HEK293 (cell line): ENCODE results near the gene ITGA2B.

Experiments
- BCL11B ChIP-seq: fragments of 450-650 bp; formaldehyde crosslinking; IDR thresholded peaks from 2 replicates; pipeline ENCODE4 v1.5.1; 2016; ENCODE audit warnings: low read depth, missing biosample characterization, missing genetic modification characterization
- CTCF ChIP-seq: fragments of 450-650 bp; formaldehyde crosslinking; IDR thresholded peaks from 2 replicates; pipeline ENCODE4 v1.5.1; 2016; ENCODE audit warnings: missing biosample characterization, missing genetic modification characterization
- EGR2 ChIP-seq: fragments of 450-650 bp; formaldehyde crosslinking; IDR thresholded peaks from 2 replicates; pipeline ENCODE4 v1.5.1; 2016; ENCODE audit warnings: low read depth, missing biosample characterization, missing genetic modification characterization
- HOXD13 ChIP-seq: sonication (generic); formaldehyde crosslinking; IDR thresholded peaks from 2 replicates; pipeline ENCODE4 v1.8.0; 2022; ENCODE audit warnings: missing genetic modification reagents, borderline replicate concordance
- INSM2 ChIP-seq: fragments of 450-650 bp; formaldehyde crosslinking; IDR thresholded peaks from 2 replicates; pipeline ENCODE4 v1.5.1; 2016; ENCODE audit warnings: missing biosample characterization, missing genetic modification characterization
- MYNN ChIP-seq: fragments of 450-650 bp; formaldehyde crosslinking; IDR thresholded peaks from 2 replicates; pipeline ENCODE4 v1.5.1; 2016; ENCODE audit warnings: missing biosample characterization, missing genetic modification characterization, borderline replicate concordance
- OVOL3 ChIP-seq: fragments of 450-650 bp; formaldehyde crosslinking; IDR thresholded peaks from 2 replicates; pipeline ENCODE4 v1.5.1; 2016; ENCODE audit warnings: missing biosample characterization, missing genetic modification characterization
- SP2 ChIP-seq: fragments of 450-650 bp; formaldehyde crosslinking; IDR thresholded peaks from 2 replicates; pipeline ENCODE4 v1.5.1; 2016; ENCODE audit warnings: missing biosample characterization, missing genetic modification characterization
- TRIM28 ChIP-seq: IDR thresholded peaks from 2 replicates; pipeline ENCODE4 v1.6.1; 2011; ENCODE audit warnings: low read length, control low read depth, borderline replicate concordance
- WT1 ChIP-seq: fragments of 450-650 bp; formaldehyde crosslinking; IDR thresholded peaks from 2 replicates; pipeline ENCODE4 v1.5.1; 2016; ENCODE audit warnings: missing biosample characterization, missing genetic modification characterization
- YY1 ChIP-seq: fragments of 450-650 bp; formaldehyde crosslinking; IDR thresholded peaks from 2 replicates; pipeline ENCODE4 v1.5.1; 2018; ENCODE audit warnings: missing biosample characterization, missing genetic modification characterization
- ZNF112 ChIP-seq: fragments of 450-650 bp; formaldehyde crosslinking; IDR thresholded peaks from 2 replicates; pipeline ENCODE4 v1.5.0; 2017; ENCODE audit warnings: missing biosample characterization, missing genetic modification characterization
- ZNF175 ChIP-seq: fragments of 450-650 bp; formaldehyde crosslinking; IDR thresholded peaks from 2 replicates; pipeline ENCODE4 v1.5.1; 2016; ENCODE audit warnings: missing biosample characterization, missing genetic modification characterization
- ZNF18 ChIP-seq: fragments of 450-650 bp; formaldehyde crosslinking; IDR thresholded peaks from 2 replicates; pipeline ENCODE4 v1.5.1; 2016; ENCODE audit warnings: missing biosample characterization, missing genetic modification characterization
- ZNF19 ChIP-seq: fragments of 450-650 bp; formaldehyde crosslinking; IDR thresholded peaks from 2 replicates; pipeline ENCODE4; 2016; ENCODE audit warnings: missing biosample characterization, missing genetic modification characterization, low read depth
- ZNF202 ChIP-seq: fragments of 450-650 bp; formaldehyde crosslinking; IDR thresholded peaks from 2 replicates; pipeline ENCODE4 v1.5.1; 2016; ENCODE audit warnings: missing biosample characterization, missing genetic modification characterization, borderline replicate concordance
- ZNF23 ChIP-seq: fragments of 450-650 bp; formaldehyde crosslinking; IDR thresholded peaks from 2 replicates; pipeline ENCODE4 v1.5.1; 2016; ENCODE audit warnings: missing biosample characterization, missing genetic modification characterization, borderline replicate concordance
- ZNF239 ChIP-seq: fragments of 450-650 bp; formaldehyde crosslinking; IDR thresholded peaks from 2 replicates; pipeline ENCODE4 v1.5.1; 2016; ENCODE audit warnings: missing biosample characterization, missing genetic modification characterization
- ZNF280C ChIP-seq: fragments of 450-650 bp; formaldehyde crosslinking; IDR thresholded peaks from 2 replicates; pipeline ENCODE4 v1.5.1; 2016; ENCODE audit warnings: missing biosample characterization, missing genetic modification characterization
- ZNF292 ChIP-seq: fragments of 450-650 bp; formaldehyde crosslinking; IDR thresholded peaks from 2 replicates; pipeline ENCODE4 v1.5.1; 2016; ENCODE audit warnings: low read depth, missing biosample characterization, missing genetic modification characterization, borderline replicate concordance
- ZNF354C ChIP-seq: fragments of 450-650 bp; formaldehyde crosslinking; IDR thresholded peaks from 2 replicates; pipeline ENCODE4 v1.5.1; 2016; ENCODE audit warnings: missing biosample characterization, missing genetic modification characterization, low read depth, borderline replicate concordance
- ZNF398 ChIP-seq: fragments of 450-650 bp; formaldehyde crosslinking; IDR thresholded peaks from 2 replicates; pipeline ENCODE4 v1.5.1; 2017; ENCODE audit warnings: missing biosample characterization, missing genetic modification characterization
- ZNF433 ChIP-seq: fragments of 450-650 bp; formaldehyde crosslinking; IDR thresholded peaks from 2 replicates; pipeline ENCODE4 v1.5.1; 2016; ENCODE audit warnings: missing biosample characterization, missing genetic modification characterization, low read depth
- ZNF521 ChIP-seq: fragments of 450-650 bp; formaldehyde crosslinking; IDR thresholded peaks from 2 replicates; pipeline ENCODE4 v1.5.1; 2017; ENCODE audit warnings: missing biosample characterization, mild to moderate bottlenecking, missing genetic modification characterization
- ZNF658 ChIP-seq: fragments of 450-650 bp; formaldehyde crosslinking; IDR thresholded peaks from 2 replicates; pipeline ENCODE4; 2016; ENCODE audit warnings: missing biosample characterization, missing genetic modification characterization
- ZNF664 ChIP-seq: fragments of 450-650 bp; formaldehyde crosslinking; IDR thresholded peaks from 2 replicates; pipeline ENCODE4 v1.5.1; 2016; ENCODE audit warnings: missing biosample characterization, missing genetic modification characterization
- ZNF701 ChIP-seq: fragments of 450-650 bp; formaldehyde crosslinking; IDR thresholded peaks from 2 replicates; pipeline ENCODE4 v1.5.1; 2016; ENCODE audit warnings: missing biosample characterization, missing genetic modification characterization
- ZNF76 ChIP-seq: fragments of 450-650 bp; formaldehyde crosslinking; IDR thresholded peaks from 2 replicates; pipeline ENCODE4; 2016; ENCODE audit warnings: low read depth, missing biosample characterization, missing genetic modification characterization, borderline replicate concordance
- ZNF785 ChIP-seq: fragments of 450-650 bp; formaldehyde crosslinking; IDR thresholded peaks from 2 replicates; pipeline ENCODE4 v1.5.1; 2016; ENCODE audit warnings: missing biosample characterization, missing genetic modification characterization

ITGA2B gene

GRCh38 chr17:44344939-44345453 is 44.5 kb downstream of the ITGA2B start, which contains the start of gene GRN (continued):
- no peak for TF ChIP-seq ZNF18 (tag by site-specific recombination)
- TF ChIP-seq ZNF433 (tag by site-specific recombination): no peak
- no peak for TF ChIP-seq INSM2 (tag by site-specific recombination)
- TF ChIP-seq ZNF664 (tag by site-specific recombination): no peak
- no peak for TF ChIP-seq ZNF112 (tag by site-specific recombination)
- no peak for TF ChIP-seq ZNF239
- peak; percentile 87 for TF ChIP-seq SP2 (tag by site-specific recombination)
- TF ChIP-seq ZNF280C (tag by site-specific recombination): no peak
- no peak for TF ChIP-seq ZNF398 (tag by site-specific recombination)
- no peak for TF ChIP-seq EGR2 (tag by site-specific recombination)
- TF ChIP-seq ZNF521: no peak
- TF ChIP-seq BCL11B: no peak
- TF ChIP-seq TRIM28: no peak
- peak; percentile 43; the same call in 1 of the 2 replicates for TF ChIP-seq ZNF76 (tag by site-specific recombination)
- no peak for TF ChIP-seq MYNN
- TF ChIP-seq ZNF202 (tag by site-specific recombination): no peak
- no peak for TF ChIP-seq ZNF19 (tag by site-specific recombination)
- TF ChIP-seq ZNF658: no peak
- 0 out of 2 replicates have a peak, but pooled peaks have one; percentile 10 for TF ChIP-seq WT1
- no peak for TF ChIP-seq ZNF292
- TF ChIP-seq OVOL3 (tag by site-specific recombination): peak; percentile 8; the same call in 1 of the 2 replicates
- no peak for TF ChIP-seq ZNF701 (tag by site-specific recombination)
- no peak for TF ChIP-seq HOXD13 (CRISPR knock-in tag)
- TF ChIP-seq ZNF175 (tag by site-specific recombination): no peak
- no peak for TF ChIP-seq ZNF354C
- TF ChIP-seq ZNF23: no peak
- TF ChIP-seq CTCF (tag by site-specific recombination): no peak
- TF ChIP-seq ZNF785 (tag by site-specific recombination): no peak
- TF ChIP-seq YY1 (tag by site-specific recombination): no peak; the same call in 1 of the 2 replicates
